ENCODE data around the gene ARID5B.

ARID5B gene

GRCh38 chr10:62062028-62062427 lies 160.5 kb downstream of the ARID5B start:
- no peak for TF ChIP-seq CTCF (conservative IDR thresholded peaks at IDR 0.05; ENCODE audit: low read depth)
- H3K27ac ChIP-seq, result no peak overlapping the region
- no peak for DNase-seq (ENCODE audit: low spot score)
- CTCF ChIA-PET, result no interaction called here
- POLR2A ChIA-PET (ENCODE audit: low non-redundant PET), result no interaction called here

GRCh38 chr10:62062752-62063512 lies 161.4 kb downstream of the ARID5B start:
- no peak for DNase-seq (ENCODE audit: low spot score)
- CTCF ChIA-PET, result no interaction called here
- TF ChIP-seq CTCF (conservative IDR thresholded peaks at IDR 0.05; ENCODE audit: low read depth), result no peak
- POLR2A ChIA-PET (ENCODE audit: low non-redundant PET), result no interaction called here
- H3K27ac ChIP-seq, result no peak overlapping the region

- no peak overlapping the region for H3K27ac ChIP-seq
- CTCF ChIA-PET, result interaction anchor here (0.7 kb wide), 1 partner anchor 161 kb away, joined by 3 read pairs; no protein-coding TSS in a partner anchor
- no peak for DNase-seq (ENCODE audit: low spot score)
- TF ChIP-seq CTCF (conservative IDR thresholded peaks at IDR 0.05; ENCODE audit: low read depth), result no peak
- POLR2A ChIA-PET (ENCODE audit: low non-redundant PET), result no interaction called here
Observed at GRCh38 chr10:62063795-62064472, 162.4 kb downstream of the ARID5B start.

GRCh38 chr10:62067560-62067959 lies 166.1 kb downstream of the ARID5B start:
- H3K27ac ChIP-seq, result no peak overlapping the region
- ChIA-PET CTCF (no interaction called here), POLR2A (ENCODE audit: low non-redundant PET) (no interaction called here)
- no peak for TF ChIP-seq CTCF (conservative IDR thresholded peaks at IDR 0.05; ENCODE audit: low read depth)
- no peak for DNase-seq (ENCODE audit: low spot score)

GRCh38 chr10:62068464-62068863 lies 167.0 kb downstream of the ARID5B start:
- CTCF ChIA-PET, result no interaction called here
- TF ChIP-seq CTCF (conservative IDR thresholded peaks at IDR 0.05; ENCODE audit: low read depth), result no peak
- POLR2A ChIA-PET (ENCODE audit: low non-redundant PET), result no interaction called here
- no peak for DNase-seq (ENCODE audit: low spot score)
- H3K27ac ChIP-seq, result no peak overlapping the region

GRCh38 chr10:62069452-62070178 lies 168.1 kb downstream of the ARID5B start:
- TF ChIP-seq CTCF (conservative IDR thresholded peaks at IDR 0.05; ENCODE audit: low read depth), result no peak
- no peak overlapping the region for H3K27ac ChIP-seq
- no peak for DNase-seq (ENCODE audit: low spot score)
- CTCF ChIA-PET, result interaction anchor here (0.6 to 0.8 kb wide), 2 partner anchors 103 to 399 kb away, joined by 3 read pairs; no protein-coding TSS in a partner anchor
- POLR2A ChIA-PET (ENCODE audit: low non-redundant PET), result no interaction called here
